Activated naive CD8-positive, alpha-beta T cell treated with anti-CD3 and anti-CD28 coated beads, Interleukin-2, amount 50 U/mL, for 24 hours (primary cell): Measurements from ENCODE around the gene TRIAP1.

ENCODE experiments used
- ATAC-seq: fragments of 150-1000 bp; cut with Tn5 transposase; one replicate; pipeline ENCODE4 v1.10.0; 2021
- DNase-seq: peaks from one replicate; pipeline ENCODE4 v3.0.0; 2021
- H3K27ac Mint-ChIP-seq: one replicate; pipeline ENCODE4 v1.8.0; 2021; ENCODE audit warnings: mild to moderate bottlenecking, mixed read lengths
- H3K27me3 Mint-ChIP-seq: one replicate; pipeline ENCODE4 v1.8.0; 2021; ENCODE audit warnings: mixed read lengths
- H3K36me3 Mint-ChIP-seq: one replicate; pipeline ENCODE4 v1.8.0; 2021; ENCODE audit warnings: low read depth, mixed read lengths
- H3K4me1 Mint-ChIP-seq: one replicate; pipeline ENCODE4 v1.8.0; 2021; ENCODE audit warnings: mixed read lengths
- H3K4me3 Mint-ChIP-seq: one replicate; pipeline ENCODE4 v1.8.0; 2021; ENCODE audit warnings: mild to moderate bottlenecking, moderate library complexity, mixed read lengths
- H3K9me3 Mint-ChIP-seq: one replicate; pipeline ENCODE4 v1.8.0; 2021; ENCODE audit warnings: mixed read lengths

TRIAP1 gene

GRCh38 chr12:120428597-120429229, 17.5 kb downstream of the TRIAP1 start:
- Mint-ChIP-seq H3K27me3 (peaks cover 5% of the 10 kb centered on the region), H3K9me3 (no peaks in the 10 kb centered on the region), H3K4me3 (no peak overlapping the region), H3K27ac (no peak overlapping the region), H3K4me1 (peaks cover 18% of the 10 kb centered on the region), H3K36me3 (no peaks in the 10 kb centered on the region)
- DNase-seq = no peak
- no peak for ATAC-seq

- Mint-ChIP-seq H3K9me3 (no peaks in the 10 kb centered on the region), H3K36me3 (no peaks in the 10 kb centered on the region), H3K27ac (no peak overlapping the region), H3K27me3 (peaks cover 5% of the 10 kb centered on the region), H3K4me1 (peaks cover 5% of the 10 kb centered on the region), H3K4me3 (no peak overlapping the region)
- no peak for ATAC-seq
- DNase-seq = no peak
Observed at GRCh38 chr12:120425797-120426196, 20.4 kb downstream of the TRIAP1 start.

- H3K36me3 Mint-ChIP-seq = no peaks in the 10 kb centered on the region
- H3K9me3 Mint-ChIP-seq = no peaks in the 10 kb centered on the region
- H3K27me3 Mint-ChIP-seq = peaks cover 3% of the 10 kb centered on the region
- H3K27ac Mint-ChIP-seq = no peak overlapping the region
- ATAC-seq (no peak), DNase-seq (no peak)
- no peaks in the 10 kb centered on the region for H3K4me1 Mint-ChIP-seq
- H3K4me3 Mint-ChIP-seq = no peak overlapping the region
Observed at GRCh38 chr12:120422892-120423456, 23.2 kb downstream of the TRIAP1 start.

GRCh38 chr12:120421701-120422100, 24.5 kb downstream of the TRIAP1 start:
- Mint-ChIP-seq H3K9me3 (no peaks in the 10 kb centered on the region), H3K4me3 (no peak overlapping the region), H3K4me1 (no peaks in the 10 kb centered on the region), H3K27ac (no peak overlapping the region), H3K27me3 (no peaks in the 10 kb centered on the region), H3K36me3 (no peaks in the 10 kb centered on the region)
- no peak for DNase-seq
- ATAC-seq = no peak

- Mint-ChIP-seq H3K27me3 (no peaks in the 10 kb centered on the region), H3K36me3 (no peaks in the 10 kb centered on the region), H3K9me3 (no peaks in the 10 kb centered on the region), H3K4me3 (no peak overlapping the region), H3K27ac (no peak overlapping the region), H3K4me1 (no peaks in the 10 kb centered on the region)
- ATAC-seq (no peak), DNase-seq (no peak)
Observed at GRCh38 chr12:120417917-120418580, 28.1 kb downstream of the TRIAP1 start.

GRCh38 chr12:120416490-120417216, 29.5 kb downstream of the TRIAP1 start:
- H3K36me3 Mint-ChIP-seq = no peaks in the 10 kb centered on the region

GRCh38 chr12:120413901-120414695, 32.1 kb downstream of the TRIAP1 start:
- Mint-ChIP-seq H3K27me3 (no peaks in the 10 kb centered on the region), H3K27ac (no peak overlapping the region), H3K36me3 (no peaks in the 10 kb centered on the region), H3K9me3 (no peaks in the 10 kb centered on the region), H3K4me3 (no peak overlapping the region), H3K4me1 (no peaks in the 10 kb centered on the region)
- DNase-seq (no peak), ATAC-seq (no peak)

More at GRCh38 chr12:120416490-120417216, 29.5 kb downstream of the TRIAP1 start:
- H3K4me3 Mint-ChIP-seq = no peak overlapping the region
- no peak for DNase-seq
- H3K27me3 Mint-ChIP-seq = no peaks in the 10 kb centered on the region
- no peaks in the 10 kb centered on the region for H3K9me3 Mint-ChIP-seq
- no peaks in the 10 kb centered on the region for H3K4me1 Mint-ChIP-seq
- no peak overlapping the region for H3K27ac Mint-ChIP-seq
- ATAC-seq = no peak

- ATAC-seq = no peak
Observed at GRCh38 chr12:120412421-120412820, 33.8 kb downstream of the TRIAP1 start.

GRCh38 chr12:120408771-120409170, 37.4 kb downstream of the TRIAP1 start:
- Mint-ChIP-seq H3K9me3 (no peaks in the 10 kb centered on the region), H3K36me3 (no peaks in the 10 kb centered on the region), H3K4me3 (no peak overlapping the region), H3K27ac (no peak overlapping the region), H3K27me3 (no peaks in the 10 kb centered on the region), H3K4me1 (no peaks in the 10 kb centered on the region)
- ATAC-seq = no peak
- DNase-seq = no peak

More at GRCh38 chr12:120412421-120412820, 33.8 kb downstream of the TRIAP1 start:
- Mint-ChIP-seq H3K27me3 (no peaks in the 10 kb centered on the region), H3K4me3 (no peak overlapping the region), H3K4me1 (no peaks in the 10 kb centered on the region), H3K27ac (no peak overlapping the region), H3K36me3 (no peaks in the 10 kb centered on the region), H3K9me3 (no peaks in the 10 kb centered on the region)
- DNase-seq = no peak

- Mint-ChIP-seq H3K27ac (no peak overlapping the region), H3K9me3 (no peaks in the 10 kb centered on the region), H3K4me3 (no peak overlapping the region), H3K27me3 (peaks cover 5% of the 10 kb centered on the region), H3K4me1 (no peaks in the 10 kb centered on the region), H3K36me3 (no peaks in the 10 kb centered on the region)
- ATAC-seq = no peak
- no peak for DNase-seq
Observed at GRCh38 chr12:120406553-120406952, 39.6 kb downstream of the TRIAP1 start.

- no peak for ATAC-seq
- no peak overlapping the region for H3K27ac Mint-ChIP-seq
- no peaks in the 10 kb centered on the region for H3K9me3 Mint-ChIP-seq
- no peaks in the 10 kb centered on the region for H3K36me3 Mint-ChIP-seq
- no peak for DNase-seq
- no peaks in the 10 kb centered on the region for H3K4me1 Mint-ChIP-seq
- peaks cover 5% of the 10 kb centered on the region for H3K27me3 Mint-ChIP-seq
- H3K4me3 Mint-ChIP-seq = no peak overlapping the region
Observed at GRCh38 chr12:120406069-120406468, 40.1 kb downstream of the TRIAP1 start.

- no peaks in the 10 kb centered on the region for H3K9me3 Mint-ChIP-seq
- ATAC-seq = no peak
- peaks cover 9% of the 10 kb centered on the region for H3K27me3 Mint-ChIP-seq
- H3K4me3 Mint-ChIP-seq = no peak overlapping the region
- no peak overlapping the region for H3K27ac Mint-ChIP-seq
- no peak for DNase-seq
- H3K36me3 Mint-ChIP-seq = no peaks in the 10 kb centered on the region
- H3K4me1 Mint-ChIP-seq = peaks cover 6% of the 10 kb centered on the region
Observed at GRCh38 chr12:120404271-120404670, 41.9 kb downstream of the TRIAP1 start.

GRCh38 chr12:120403869-120404268, 42.3 kb downstream of the TRIAP1 start:
- no peak overlapping the region for H3K27ac Mint-ChIP-seq
- peaks cover 9% of the 10 kb centered on the region for H3K4me1 Mint-ChIP-seq
- no peaks in the 10 kb centered on the region for H3K36me3 Mint-ChIP-seq
- ATAC-seq = no peak
- no peak overlapping the region for H3K4me3 Mint-ChIP-seq
- no peaks in the 10 kb centered on the region for H3K9me3 Mint-ChIP-seq
- no peak for DNase-seq
- H3K27me3 Mint-ChIP-seq = peaks cover 9% of the 10 kb centered on the region

GRCh38 chr12:120402217-120402616, 44.0 kb downstream of the TRIAP1 start:
- no peaks in the 10 kb centered on the region for H3K9me3 Mint-ChIP-seq
- H3K27me3 Mint-ChIP-seq = peaks cover 14% of the 10 kb centered on the region
- no peaks in the 10 kb centered on the region for H3K36me3 Mint-ChIP-seq
- no peak for ATAC-seq
- H3K4me3 Mint-ChIP-seq = no peak overlapping the region
- H3K27ac Mint-ChIP-seq = no peak overlapping the region
- H3K4me1 Mint-ChIP-seq = peaks cover 9% of the 10 kb centered on the region
- DNase-seq = no peak
